Activated CD4-positive, alpha-beta T cell treated with anti-CD3 and anti-CD28 coated beads, Interleukin-2, amount 50 U/mL, for 16 hours (primary cell): ENCODE results near the gene RPS21.

Experiments used
- DNase-seq: peaks from one replicate; pipeline ENCODE4 v3.0.0-alpha.2; 2020

RPS21 gene

GRCh38 chr20:62428396-62429295 is 41.7 kb downstream of the RPS21 start:
- no peak for DNase-seq

DNA sequence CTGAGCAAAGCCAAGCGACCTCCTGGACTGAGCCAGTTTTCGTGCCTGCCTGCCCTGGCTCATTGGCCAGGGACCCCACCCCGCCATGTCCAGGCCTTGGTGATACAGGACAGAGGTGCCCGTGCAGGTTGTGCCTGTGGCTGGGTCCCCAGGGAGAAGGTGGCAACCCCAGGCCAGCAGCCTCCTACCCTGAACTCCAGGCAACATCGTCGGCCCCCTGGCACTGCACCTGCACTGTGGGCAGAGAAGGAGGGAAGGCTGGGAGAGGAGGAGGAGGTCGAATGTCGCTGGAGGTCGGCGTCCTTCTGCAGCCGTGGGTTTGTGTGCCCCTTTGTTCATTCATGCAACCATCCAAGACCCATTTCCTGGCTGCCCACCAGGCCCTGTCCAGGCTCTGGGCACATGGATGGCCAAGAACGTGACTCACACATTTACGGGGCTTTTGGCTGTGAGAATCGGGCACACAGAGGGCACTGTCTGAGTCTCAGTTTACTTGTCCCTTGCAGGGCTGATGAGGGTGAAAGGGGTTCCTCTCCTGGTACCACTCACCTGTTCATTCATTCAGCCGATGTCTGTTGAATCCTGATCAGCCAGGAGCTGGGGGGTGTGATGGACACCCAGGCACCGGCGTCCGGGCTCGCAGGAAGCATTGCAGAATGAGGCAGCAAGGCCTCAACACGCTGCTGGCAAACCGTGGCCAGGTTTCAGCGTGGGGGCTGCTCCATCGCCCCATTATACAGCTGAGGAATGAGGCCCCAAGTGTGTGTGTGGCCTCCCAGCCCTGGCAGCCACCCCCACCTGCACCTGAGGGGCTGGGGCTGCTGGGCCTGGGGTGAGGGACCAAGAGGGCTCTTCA is 42.8 kb downstream of the RPS21 start:
- DNase-seq = no peak

- DNase-seq = no peak
Observed at GRCh38 chr20:62430311-62430853, 43.5 kb downstream of the RPS21 start.

DNA sequence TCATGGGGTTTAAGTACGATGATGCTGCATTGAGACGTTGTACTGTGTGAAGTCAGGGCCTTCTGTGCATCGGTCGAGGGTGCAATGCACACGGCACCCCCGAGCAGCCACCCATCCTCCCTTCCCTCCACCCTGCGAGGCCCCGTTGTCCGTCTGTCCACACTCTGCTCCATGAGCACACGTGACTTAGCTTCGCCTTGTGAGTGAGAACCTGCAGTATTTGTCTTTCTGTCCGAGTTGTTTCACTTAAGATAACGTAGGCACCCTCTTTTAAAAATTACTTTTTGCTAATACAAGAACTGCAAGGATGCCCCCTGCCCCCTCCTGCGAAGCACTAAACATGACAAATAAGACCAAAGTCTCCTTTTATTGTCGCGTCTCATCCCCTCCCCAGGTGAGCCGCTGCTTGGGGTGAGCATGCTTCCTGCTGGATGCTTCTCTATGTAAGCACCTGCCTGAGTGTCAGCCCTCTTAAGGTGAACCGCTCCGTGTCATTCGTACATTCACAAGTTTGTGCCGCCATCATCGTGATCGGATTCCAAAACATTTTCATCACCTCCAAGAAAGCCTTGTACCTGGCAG is 44.1 kb downstream of the RPS21 start:
- DNase-seq = no peak

DNA sequence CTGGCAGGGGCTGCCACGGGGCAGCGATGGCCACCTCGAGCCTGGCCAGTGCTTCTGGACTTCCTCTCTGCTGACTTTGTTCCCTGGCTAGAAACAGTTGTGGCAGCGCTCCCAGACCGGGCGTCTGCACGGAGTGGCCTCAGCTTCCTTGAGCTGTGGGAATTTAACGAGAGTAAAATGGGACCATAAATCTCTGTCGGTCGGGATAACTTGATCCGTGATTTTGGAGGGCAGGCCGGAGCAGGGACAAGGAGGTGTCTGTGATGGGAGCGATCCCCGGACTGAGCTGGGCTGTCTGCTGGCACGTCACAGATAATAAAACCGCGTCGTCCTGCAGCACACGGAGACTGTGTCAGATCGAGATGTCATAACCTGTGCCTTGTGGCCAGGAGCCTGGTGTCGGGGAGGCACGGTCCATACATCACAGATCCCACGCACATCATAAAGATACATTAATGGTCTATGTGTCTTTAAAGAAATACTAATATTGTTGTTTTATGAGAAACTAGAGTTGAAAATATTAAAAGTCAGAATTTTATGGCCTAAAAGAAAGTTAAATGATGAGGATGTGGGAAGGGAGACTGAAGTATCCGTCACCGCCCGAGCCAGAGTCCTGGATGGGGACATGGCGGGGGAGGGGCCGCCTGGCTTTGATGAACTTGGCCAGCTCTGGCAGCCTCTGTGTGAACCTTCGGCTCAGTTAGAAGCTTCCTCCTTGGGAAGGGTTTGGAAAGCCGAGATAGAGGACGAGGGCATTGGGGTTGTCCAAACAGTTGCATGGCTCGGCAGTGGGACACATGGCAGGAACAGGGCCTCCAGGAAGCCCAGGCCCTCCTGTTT is 47.0 kb downstream of the RPS21 start:
- DNase-seq = no peak

DNA sequence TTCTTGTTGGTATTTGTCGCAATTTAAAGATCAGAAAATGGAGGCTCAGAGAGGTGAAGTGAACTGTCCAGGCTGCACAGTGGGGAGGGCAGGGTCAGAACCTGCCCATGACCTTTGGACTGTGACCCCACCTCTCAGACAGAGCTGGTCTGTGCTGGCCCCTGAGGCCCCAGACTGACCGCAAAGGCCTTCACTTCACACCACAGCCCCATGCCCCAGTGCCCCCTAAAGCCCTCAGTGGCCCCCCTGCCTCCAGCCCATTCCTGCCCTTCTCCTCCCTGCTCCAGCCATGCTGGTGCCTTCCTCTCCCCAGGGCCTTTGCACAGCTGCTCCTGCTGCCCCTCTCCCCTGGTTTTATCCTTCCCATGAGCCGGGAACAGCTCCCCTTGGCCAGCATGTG is 49.8 kb downstream of the RPS21 start:
- DNase-seq = no peak

GRCh38 chr20:62437496-62437895 is 50.6 kb downstream of the RPS21 start:
- DNase-seq = no peak

DNA sequence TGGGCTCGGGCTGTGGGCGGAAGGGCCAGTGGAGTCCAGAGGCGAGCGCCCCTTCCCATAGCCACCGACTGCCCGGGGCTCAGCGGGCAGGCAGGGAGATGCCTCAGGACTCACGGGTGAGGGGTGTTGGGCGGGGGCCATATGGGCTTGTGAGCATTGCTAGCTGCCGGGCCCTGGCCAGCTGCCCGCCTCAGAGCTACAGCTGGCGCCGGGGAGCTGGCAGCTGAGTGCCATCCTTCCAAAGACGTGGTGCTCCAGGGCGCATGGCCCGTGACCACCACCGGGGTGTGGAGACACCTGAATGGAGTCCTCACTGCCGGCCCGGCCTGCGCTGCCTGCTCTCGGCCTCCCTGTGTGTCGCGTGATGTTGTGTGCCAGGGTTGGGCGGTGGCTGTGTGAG is 51.0 kb downstream of the RPS21 start:
- no peak for DNase-seq
